K562 treated with DMSO at 1 percent for 4 hours (cell line): ENCODE measurements around the gene COA5. TPM values are rescaled to one million over a fixed set of nuclear protein-coding genes. Genes with fewer than 3 reads are reported as not detected.

Experiments
- total RNA-seq: library from RNA; unstranded; fragments of 300-600 nt; gene quantifications from 2 replicates; pipeline ENCODE4 v1.2.3, GENCODE V29; 2022; ENCODE audit not compliant: insufficient read depth

The COA5 gene
- total RNA-seq = 20.8 and 21.4 TPM in 2 replicates

DNA sequence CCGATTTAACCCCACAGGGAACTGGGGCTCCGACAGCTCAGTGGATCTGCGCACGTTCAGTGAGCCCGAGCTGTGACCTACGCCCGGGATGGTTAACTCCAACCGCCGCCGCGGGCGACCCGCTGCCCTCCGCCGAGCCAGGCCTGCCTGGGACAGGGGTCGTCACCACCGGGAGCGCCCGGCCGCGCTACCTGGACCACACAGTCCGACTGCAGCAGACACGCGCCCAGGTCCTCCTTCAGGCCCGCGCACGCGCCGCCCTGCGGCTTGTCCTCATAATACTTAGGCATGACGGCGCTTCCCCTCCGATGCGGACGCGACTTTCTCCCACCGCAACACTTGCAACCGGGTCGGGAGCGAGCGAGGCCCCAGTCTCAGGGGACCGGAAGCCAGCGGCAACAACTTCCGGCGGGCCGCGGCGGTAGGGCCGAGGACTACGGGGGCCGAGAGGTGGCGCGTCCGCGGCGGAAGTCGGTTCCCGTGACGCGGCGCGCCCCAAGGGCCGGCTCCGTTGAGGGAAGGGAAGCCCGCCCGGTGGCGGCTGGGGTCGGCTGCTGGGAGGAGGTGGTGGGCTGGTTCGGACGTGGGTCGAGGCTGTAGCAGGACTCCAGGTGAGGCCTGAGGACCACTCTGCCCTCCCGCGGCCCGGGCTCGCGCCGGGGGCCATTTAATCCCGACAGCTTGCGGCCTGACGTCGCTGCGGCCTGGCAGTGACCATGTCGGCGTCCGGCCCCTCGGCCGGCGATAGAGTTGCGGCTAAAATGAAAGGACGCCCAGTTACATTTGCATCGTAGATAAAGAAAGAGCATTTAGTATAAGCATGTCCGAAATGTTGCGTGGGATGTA lies at the start of gene COA5, which contains the start of gene UNC50:
Gene COA5, minus strand, starts transcription at position 397 of the 846 bp plus-strand sequence. Its CDS starts 107 bp downstream, at position 290.
Gene UNC50, plus strand, starts transcription at position 474 of the 846 bp plus-strand sequence. CDS start 1,171 bp downstream, outside the sequence.

Other genes starting within 250 kb of the COA5 start
- 11.6 and 12.7 TPM in 2 replicates for gene INPP4A, start 163.7 kb downstream of the COA5 start, total RNA-seq
- 22.7 and 27.4 TPM in 2 replicates for gene UNC50, start 77 bp upstream of the COA5 start, total RNA-seq
- gene MGAT4A, start 122.6 kb upstream of the COA5 start, total RNA-seq = 0.18 TPM in 1 of 2 replicates, not detected in the other